ENCODE data around the gene TBC1D14.

The TBC1D14 gene

GRCh38 chr4:7023901-7024300 lies 114.3 kb downstream of the TBC1D14 start:
- Histone ChIP-seq H3F3A (ENCODE audit: insufficient read depth) (no peaks in the 10 kb centered on the region), H3K9ac (ENCODE audit: low read length) (no peak overlapping the region), H3K4me3 (ENCODE audit: insufficient read depth, low read length, poor library complexity, severe bottlenecking) (no peak overlapping the region), H3K9me3 (ENCODE audit: insufficient read depth, low read length) (no peaks in the 10 kb centered on the region), H3K36me3 (ENCODE audit: low read length) (no peaks in the 10 kb centered on the region), H3K4me2 (ENCODE audit: low read depth, low read length, poor library complexity, severe bottlenecking) (no peak overlapping the region), H3K79me2 (ENCODE audit: insufficient read depth, low read length) (no peaks in the 10 kb centered on the region), H2AFZ (ENCODE audit: low read depth, low read length, severe bottlenecking) (no peak overlapping the region), H4K20me1 (ENCODE audit: low read depth, low read length) (no peaks in the 10 kb centered on the region), H3K9me2 (replicated peaks; ENCODE audit: insufficient read depth, low read length) (no peaks in the 10 kb centered on the region), H3K27ac (ENCODE audit: low read depth, low read length) (no peak overlapping the region), H3K27me3 (ENCODE audit: low read length) (no peaks in the 10 kb centered on the region)
- no peak for TF ChIP-seq CTCF (IDR thresholded peaks at IDR 0.05; ENCODE audit: insufficient read depth, low read length, poor library complexity, severe bottlenecking)
- TF ChIP-seq EZH2phosphoT487 (conservative IDR thresholded peaks at IDR 0.05; ENCODE audit: low read length), result no peak

GRCh38 chr4:7024336-7024890 lies 114.8 kb downstream of the TBC1D14 start:
- Histone ChIP-seq H3K9ac (ENCODE audit: low read length) (no peak overlapping the region), H3K27ac (ENCODE audit: low read depth, low read length) (no peak overlapping the region), H3F3A (ENCODE audit: insufficient read depth) (no peaks in the 10 kb centered on the region), H3K36me3 (ENCODE audit: low read length) (no peaks in the 10 kb centered on the region), H2AFZ (ENCODE audit: low read depth, low read length, severe bottlenecking) (no peak overlapping the region), H3K9me2 (replicated peaks; ENCODE audit: insufficient read depth, low read length) (no peaks in the 10 kb centered on the region), H3K27me3 (ENCODE audit: low read length) (no peaks in the 10 kb centered on the region), H3K4me2 (ENCODE audit: low read depth, low read length, poor library complexity, severe bottlenecking) (no peak overlapping the region), H3K9me3 (ENCODE audit: insufficient read depth, low read length) (no peaks in the 10 kb centered on the region), H3K79me2 (ENCODE audit: insufficient read depth, low read length) (no peaks in the 10 kb centered on the region), H4K20me1 (ENCODE audit: low read depth, low read length) (no peaks in the 10 kb centered on the region), H3K4me3 (ENCODE audit: insufficient read depth, low read length, poor library complexity, severe bottlenecking) (no peak overlapping the region)
- TF ChIP-seq EZH2phosphoT487 (conservative IDR thresholded peaks at IDR 0.05; ENCODE audit: low read length) (no peak), CTCF (IDR thresholded peaks at IDR 0.05; ENCODE audit: insufficient read depth, low read length, poor library complexity, severe bottlenecking) (no peak)

GRCh38 chr4:7025040-7025602 lies 115.5 kb downstream of the TBC1D14 start:
- Histone ChIP-seq H3K79me2 (ENCODE audit: insufficient read depth, low read length) (no peaks in the 10 kb centered on the region), H3F3A (ENCODE audit: insufficient read depth) (no peaks in the 10 kb centered on the region), H3K27me3 (ENCODE audit: low read length) (no peaks in the 10 kb centered on the region), H4K20me1 (ENCODE audit: low read depth, low read length) (no peaks in the 10 kb centered on the region), H3K9me3 (ENCODE audit: insufficient read depth, low read length) (no peaks in the 10 kb centered on the region), H2AFZ (ENCODE audit: low read depth, low read length, severe bottlenecking) (no peak overlapping the region), H3K27ac (ENCODE audit: low read depth, low read length) (no peak overlapping the region), H3K4me3 (ENCODE audit: insufficient read depth, low read length, poor library complexity, severe bottlenecking) (no peak overlapping the region), H3K4me2 (ENCODE audit: low read depth, low read length, poor library complexity, severe bottlenecking) (no peak overlapping the region), H3K9ac (ENCODE audit: low read length) (no peak overlapping the region), H3K9me2 (replicated peaks; ENCODE audit: insufficient read depth, low read length) (no peaks in the 10 kb centered on the region), H3K36me3 (ENCODE audit: low read length) (no peaks in the 10 kb centered on the region)
- TF ChIP-seq CTCF (IDR thresholded peaks at IDR 0.05; ENCODE audit: insufficient read depth, low read length, poor library complexity, severe bottlenecking) (no peak), EZH2phosphoT487 (conservative IDR thresholded peaks at IDR 0.05; ENCODE audit: low read length) (no peak)

All from SU-DHL-6 (cell line).